ENCODE measurements around the gene EID2B. TPM values are rescaled to one million over a fixed set of nuclear protein-coding genes. Genes with fewer than 3 reads are reported as not detected.

The EID2B gene
- polyA plus RNA-seq, 1 of the 3 experiments (the other 2 are of a cell fraction): 6.5 TPM

GRCh38 chr19:39533791-39534190, 1.1 kb upstream of the EID2B start:
- ChIA-PET POLR2A (interaction anchor here (1.7 kb wide), 1 partner anchor 98 kb away, joined by 12 read pairs; the partner anchor contains the start of gene RPS16), CTCF (interaction anchor here (1.0 to 6.5 kb wide), 19 partner anchors 11 to 136 kb away, joined by 3 to 96 read pairs (median 14); partner anchors contain the start of genes DLL3, SELENOV, SUPT5H and TIMM50)
- Histone ChIP-seq H3K4me1 (ENCODE audit: control insufficient read depth in 1 of 2, insufficient read depth in 2 of 2, low read depth in 1 of 2, low read length in 1 of 2) (peaks cover under 1 to 7% of the 10 kb centered on the region in 2 experiments; a peak in 3 of 4 replicates), H4K20me1 (ENCODE audit: insufficient read depth) (peaks cover 3% of the 10 kb centered on the region; the same call in 1 of the 2 replicates), H3K36me3 (replicated peaks in 1 of 2; ENCODE audit: control insufficient read depth in 1 of 2, insufficient read depth in 2 of 2, low read length in 1 of 2) (peaks cover 0 to 6% of the 10 kb centered on the region in 2 experiments), H2AFZ (ENCODE audit: low read depth) (no peak overlapping the region), H3K9ac (no peak overlapping the region), H3K4me2 (no peak overlapping the region), H3K27ac (ENCODE audit: low read depth in 2 of 2, low read length in 1 of 2) (no peak overlapping the region), H3K9me2 (no peaks in the 10 kb centered on the region), H3K27me3 (ENCODE audit: insufficient read depth) (no peaks in the 10 kb centered on the region), H3K4me3 (ENCODE audit: low read depth in 2 of 2, low read length in 1 of 2) (no peak overlapping the region), H3K79me2 (ENCODE audit: insufficient read depth) (peaks cover 56% of the 10 kb centered on the region), H3K9me3 (no peaks in the 10 kb centered on the region), H3F3A (replicated peaks; ENCODE audit: insufficient read depth) (no peaks in the 10 kb centered on the region)
- 44% methylated on average over 3 of the region's 3 CpGs for WGBS (ENCODE audit: low lambda C conversion rate)
- DNase-seq: no peak
- TF ChIP-seq RXRA (IDR thresholded peaks at IDR 0.05; ENCODE audit: borderline replicate concordance, low read depth) (no peak), SMC3 (IDR thresholded peaks at IDR 0.05; ENCODE audit: low read depth, low read length) (no peak)

GRCh38 chr19:39533003-39533512, 406 bp upstream of the EID2B start:
- no peaks in the 10 kb centered on the region; the same call in 1 of the 2 replicates for H4K20me1 ChIP-seq (ENCODE audit: insufficient read depth)
- CTCF ChIA-PET: interaction anchor here (0.6 to 6.5 kb wide), 37 partner anchors 9 to 136 kb away, joined by 3 to 96 read pairs (median 8); partner anchors contain the start of genes DLL3, PLEKHG2, RPS16 and SELENOV
- H3K27me3 ChIP-seq (ENCODE audit: insufficient read depth): no peaks in the 10 kb centered on the region
- no peak overlapping the region for H3K4me2 ChIP-seq
- no peak overlapping the region for H3K9ac ChIP-seq
- H3K9me3 ChIP-seq: no peaks in the 10 kb centered on the region
- H2AFZ ChIP-seq (ENCODE audit: low read depth): no peak overlapping the region
- POLR2A ChIA-PET: interaction anchor here (0.7 to 1.2 kb wide), 2 partner anchors 92 to 97 kb away, joined by 3 to 5 read pairs; partner anchors contain the start of gene RPS16
- peaks cover 50% of the 10 kb centered on the region for H3K79me2 ChIP-seq (ENCODE audit: insufficient read depth)
- peaks cover 0 to 6% of the 10 kb centered on the region in 2 experiments for H3K36me3 ChIP-seq (replicated peaks in 1 of 2; ENCODE audit: control insufficient read depth in 1 of 2, insufficient read depth in 2 of 2, low read length in 1 of 2)
- H3F3A ChIP-seq (replicated peaks; ENCODE audit: insufficient read depth): no peaks in the 10 kb centered on the region
- TF ChIP-seq CHD2 (IDR thresholded peaks at IDR 0.05; ENCODE audit: low read length, partially characterized antibody): no peak
- no peak for TF ChIP-seq MEF2A (IDR thresholded peaks at IDR 0.05; ENCODE audit: borderline replicate concordance, low read depth)
- TF ChIP-seq ZBTB33 (IDR thresholded peaks at IDR 0.05; ENCODE audit: borderline replicate concordance, low read depth): no peak
- TF ChIP-seq SIN3A (IDR thresholded peaks at IDR 0.05; ENCODE audit: borderline replicate concordance, low read depth, low read length): no peak
- TF ChIP-seq TCF12 (IDR thresholded peaks at IDR 0.05): no peak
- no peak for TF ChIP-seq RCOR1 (IDR thresholded peaks at IDR 0.05; ENCODE audit: low read length)
- TF ChIP-seq NFIC (IDR thresholded peaks at IDR 0.05; ENCODE audit: borderline replicate concordance): no peak
- no peak for TF ChIP-seq PBX3 (IDR thresholded peaks at IDR 0.05)
- TF ChIP-seq SMC3 (IDR thresholded peaks at IDR 0.05; ENCODE audit: low read depth, low read length): no peak
- TF ChIP-seq FOXJ3 (CRISPR knock-in tag; IDR thresholded peaks at IDR 0.05): no peak
- TF ChIP-seq RXRA (IDR thresholded peaks at IDR 0.05; ENCODE audit: borderline replicate concordance, low read depth): no peak
- WGBS (ENCODE audit: low lambda C conversion rate): 29% methylated on average over 12 of the region's 12 CpGs
- no peak for DNase-seq
- no peak overlapping the region for H3K27ac ChIP-seq (ENCODE audit: low read depth in 2 of 2, low read length in 1 of 2)
- peak overlapping the region; percentile 76 to 83; a peak in 2 of 4 replicates for H3K4me3 ChIP-seq (ENCODE audit: low read depth in 2 of 2, low read length in 1 of 2)
- no peaks in the 10 kb centered on the region for H3K9me2 ChIP-seq
- H3K4me1 ChIP-seq (ENCODE audit: control insufficient read depth in 1 of 2, insufficient read depth in 2 of 2, low read depth in 1 of 2, low read length in 1 of 2): no peaks in the 10 kb centered on the region; a peak in 2 of 4 replicates
